K562 (cell line): ENCODE results near the gene DNAH9. TPM values are rescaled to one million over a fixed set of nuclear protein-coding genes. Genes with fewer than 3 reads are reported as not detected.
A peak's percentile ranks its signal among the peaks of the same experiment; 100 is the strongest.

Experiments used
- ATF4 ChIP-seq: fragments of 450-650 bp; formaldehyde crosslinking; IDR thresholded peaks from 2 replicates; pipeline ENCODE4 v1.4.0; 2022; ENCODE audit warnings: mild to moderate bottlenecking, moderate library complexity
- BHLHE40 ChIP-seq: IDR thresholded peaks from 2 replicates; pipeline ENCODE4 v1.6.1; 2011; ENCODE audit warnings: low read length, improper control_type of control experiment
- BMI1 ChIP-seq: fragments of 150-350 bp; IDR thresholded peaks from 2 replicates; pipeline ENCODE4 v1.6.1; 2014; ENCODE audit warnings: low read length
- EGR1 ChIP-seq: fragments of 450-650 bp; conservative IDR thresholded peaks from 2 replicates; pipeline ENCODE4 v1.6.1; 2017; ENCODE audit warnings: mild to moderate bottlenecking
- HDAC8 ChIP-seq: fragments of 450-650 bp; IDR thresholded peaks from 2 replicates; pipeline ENCODE4 v1.6.1; 2016; ENCODE audit warnings: mild to moderate bottlenecking, missing genetic modification characterization, moderate library complexity, missing compliant biosample characterization
- KLF1 ChIP-seq: fragments of 450-650 bp; IDR thresholded peaks from 2 replicates; pipeline ENCODE4 v1.6.1; 2016; ENCODE audit warnings: missing genetic modification characterization, missing compliant biosample characterization
- MBD1 ChIP-seq: fragments of 250-450 bp; sonication (Bioruptor Pico); IDR thresholded peaks from 2 replicates; pipeline ENCODE4 v1.8.0; 2022; ENCODE audit warnings: inconsistent platforms
- MCM7 ChIP-seq, 2 experiments: fragments of 450-650 bp; IDR thresholded peaks; 2 replicates each; pipeline ENCODE4 v1.6.1; 2016 to 2018
- NCOA4 ChIP-seq: fragments of 450-650 bp; IDR thresholded peaks from 2 replicates; pipeline ENCODE4 v1.6.1; 2018; ENCODE audit warnings: mild to moderate bottlenecking; ENCODE audit not compliant: partially characterized antibody
- RBM15 ChIP-seq: fragments of 200-400 bp; formaldehyde crosslinking; IDR thresholded peaks from 2 replicates; pipeline ENCODE4 v1.6.1; 2018; ENCODE audit warnings: mild to moderate bottlenecking, low read length, moderate library complexity; ENCODE audit not compliant: insufficient read depth
- TAF7 ChIP-seq: fragments of 450-650 bp; IDR thresholded peaks from 2 replicates; pipeline ENCODE4 v1.6.1; 2016; ENCODE audit warnings: missing genetic modification characterization, missing compliant biosample characterization
- TBP ChIP-seq: optimal IDR thresholded peaks from 2 replicates; pipeline ENCODE3; 2011; ENCODE audit warnings: low read depth, low read length, improper control_type of control experiment
- TFE3 ChIP-seq: fragments of 450-650 bp; formaldehyde crosslinking; IDR thresholded peaks from 2 replicates; pipeline ENCODE4 v1.4.0; 2020; ENCODE audit warnings: mild to moderate bottlenecking, mixed read lengths
- THRA ChIP-seq: fragments of 450-650 bp; IDR thresholded peaks from 2 replicates; pipeline ENCODE4 v1.6.1; 2017; ENCODE audit warnings: mild to moderate bottlenecking, moderate library complexity
- THRAP3 ChIP-seq: fragments of 450-650 bp; IDR thresholded peaks from 2 replicates; pipeline ENCODE4 v1.6.1; 2016; ENCODE audit warnings: mild to moderate bottlenecking, inconsistent platforms, borderline replicate concordance
- YBX1 ChIP-seq: fragments of 450-650 bp; IDR thresholded peaks from 2 replicates; pipeline ENCODE4 v1.7.1; 2016; ENCODE audit warnings: mild to moderate bottlenecking
- ZBTB34 ChIP-seq: fragments of 250-450 bp; sonication (Bioruptor Pico); IDR thresholded peaks from 2 replicates; pipeline ENCODE4 v1.8.0; 2021; ENCODE audit warnings: mild to moderate bottlenecking, moderate library complexity
- ZNF449 ChIP-seq: fragments of 250-450 bp; sonication (Bioruptor Pico); IDR thresholded peaks from 2 replicates; pipeline ENCODE4 v1.8.0; 2022; ENCODE audit warnings: moderate library complexity, mild to moderate bottlenecking, inconsistent platforms
- ZNF511 ChIP-seq: sonication (generic); formaldehyde crosslinking; IDR thresholded peaks from 2 replicates; pipeline ENCODE4 v1.8.0; 2022; ENCODE audit warnings: mild to moderate bottlenecking, missing genetic modification reagents
- ZNF764 ChIP-seq: fragments of 250-450 bp; sonication (Bioruptor Pico); IDR thresholded peaks from 2 replicates; pipeline ENCODE4 v1.4.0; 2020; ENCODE audit warnings: low read depth, mild to moderate bottlenecking, moderate library complexity
- ZNF830 ChIP-seq: fragments of 250-450 bp; sonication (Bioruptor Pico); IDR thresholded peaks from 2 replicates; pipeline ENCODE4 v1.5.0; 2021; ENCODE audit warnings: mild to moderate bottlenecking
- polyA plus RNA-seq, 8 experiments: library from polyadenylated mRNA; depleted of rRNA in 4 of 8; stranded (reverse) in 5 of 8; unstranded in 3 of 8; fragments of >200 nt; fragmentation: Nextera tagmentation in 2 of 8; fragmentation: Illumina TruSeq in 1 of 8; extraction: Ambion mirVana in 2 of 8; extraction: Trizol in 1 of 8; gene quantifications; 2 replicates each; pipeline versions ENCODE4 v1.2.1 to v1.2.3, GENCODE V29; 2011 to 2014; ENCODE audit warnings: inconsistent platforms in 1 of 8, missing spikeins in 1 of 8
- total RNA-seq, 7 experiments: library from RNA; depleted of rRNA in 6 of 7; stranded (reverse); fragments of >200 nt in 6 of 7; fragmentation: Illumina TruSeq in 2 of 7; extraction: Trizol in 2 of 7; gene quantifications; 2 replicates each; pipeline versions ENCODE4 v1.2.1 to v1.2.3, GENCODE V29; 2011 to 2021; ENCODE audit warnings: low replicate concordance in 1 of 7

The DNAH9 gene
- total and polyA plus RNA-seq, 9 of the 15 experiments (the other 6 are each of a cell fraction or from before 2014, with no cell fraction given), result not detected

GRCh38 chr17:11908711-11909146 is 310.5 kb downstream of the DNAH9 start (continued):
- no peak for TF ChIP-seq THRA
- no peak for TF ChIP-seq ZNF830
- TF ChIP-seq ZNF764 (CRISPR knock-in tag), result no peak
- TF ChIP-seq ZBTB34 (CRISPR knock-in tag), result peak; percentile 66
- TF ChIP-seq ZNF511 (CRISPR knock-in tag), result no peak
- no peak for TF ChIP-seq TBP
- no peak for TF ChIP-seq BMI1
- no peak for TF ChIP-seq MCM7 (IDR thresholded peaks at IDR 0.05)
- TF ChIP-seq HDAC8 (tag), result no peak
- peak; percentile 36; the same call in 1 of the 2 replicates for TF ChIP-seq EGR1
- TF ChIP-seq MBD1 (CRISPR knock-in tag), result no peak
- TF ChIP-seq ZNF449 (CRISPR knock-in tag), result peak; percentile 92
- TF ChIP-seq YBX1, result no peak
- peak; percentile 87 for TF ChIP-seq NCOA4
- peak; percentile 97 for TF ChIP-seq BHLHE40
- no peak for TF ChIP-seq TFE3
- peak; percentile 82 for TF ChIP-seq ATF4 (CRISPR knock-in tag)
- TF ChIP-seq RBM15, result no peak
- no peak for TF ChIP-seq KLF1 (tag)
- no peak for TF ChIP-seq THRAP3
- TF ChIP-seq TAF7, result no peak
